ENCODE results near the gene TGM3. TPM values are rescaled to one million over a fixed set of nuclear protein-coding genes. Genes with fewer than 3 reads are reported as not detected.

TGM3 gene
- total and polyA plus RNA-seq, 10 of the 15 experiments (the other 5 are each of a cell fraction or from before 2014, with no cell fraction given): not detected

- no peak for TF ChIP-seq CREM (IDR thresholded peaks at IDR 0.05; ENCODE audit: low read depth)
- TF ChIP-seq SIN3A (IDR thresholded peaks at IDR 0.05; ENCODE audit: low read depth, low read length): no peak
- no peak for TF ChIP-seq HDAC2 (IDR thresholded peaks at IDR 0.05)
- no peak for TF ChIP-seq ZSCAN29 (IDR thresholded peaks at IDR 0.05)
- no peak for TF ChIP-seq NR2C2 (IDR thresholded peaks at IDR 0.05; ENCODE audit: borderline replicate concordance, control insufficient read depth, insufficient read length, low read depth)
Observed at GRCh38 chr20:2246069-2246491, 49.7 kb upstream of the TGM3 start (continued).

- Histone ChIP-seq H3K36me3 (ENCODE audit: control insufficient read depth in 2 of 2, insufficient read depth in 2 of 2, low read length in 1 of 2) (no peaks in the 10 kb centered on the region), H3K9ac (ENCODE audit: control insufficient read depth, insufficient read depth, low read length) (no peak overlapping the region), H4K20me1 (ENCODE audit: control insufficient read depth, insufficient read depth) (no peaks in the 10 kb centered on the region), H3K27ac (ENCODE audit: control insufficient read depth, insufficient read depth) (no peak overlapping the region), H3K27me3 (replicated peaks in 1 of 2; ENCODE audit: control insufficient read depth in 2 of 2, insufficient read depth in 2 of 2, low read length in 1 of 2) (peaks cover 0 to 6% of the 10 kb centered on the region in 2 experiments; a peak in 2 of 4 replicates), H2AFZ (ENCODE audit: control insufficient read depth, low read depth, low read length) (no peak overlapping the region), H3K9me3 (replicated peaks; ENCODE audit: control insufficient read depth, insufficient read depth, low read length) (no peaks in the 10 kb centered on the region), H3K4me3 (no peak overlapping the region), H3K79me2 (ENCODE audit: control insufficient read depth, insufficient read depth, low read length) (no peaks in the 10 kb centered on the region), H3K4me2 (ENCODE audit: control insufficient read depth, insufficient read depth) (no peak overlapping the region), H3K4me1 (ENCODE audit: control insufficient read depth, insufficient read depth, low read length) (no peaks in the 10 kb centered on the region)
- in situ Hi-C loops (cut with MboI) (no loop called here), intact Hi-C loops (cut with micrococcal nuclease; ENCODE audit: unreplicated experiment) (no loop called here)
- RAD21 ChIA-PET (ENCODE audit: unreplicated experiment): interaction anchor here (1.1 kb wide), 1 partner anchor 1294 kb away, joined by 5 read pairs; no protein-coding TSS in a partner anchor
- FAIRE-seq (no peak), ATAC-seq (no peak), DNase-seq (ENCODE audit: low read depth, low spot score) (no peak)
- no peak for TF ChIP-seq CHD4 (IDR thresholded peaks at IDR 0.05)
- TF ChIP-seq NR2C2 (IDR thresholded peaks at IDR 0.05; ENCODE audit: borderline replicate concordance, control insufficient read depth, insufficient read length, low read depth): no peak
- TF ChIP-seq ZNF622 (IDR thresholded peaks at IDR 0.05): no peak
- no peak for TF ChIP-seq CUX1 (IDR thresholded peaks at IDR 0.05; ENCODE audit: insufficient replicate concordance, low read depth, low read length)
- no peak for TF ChIP-seq HDGF (IDR thresholded peaks at IDR 0.05)
- TF ChIP-seq USF1 (IDR thresholded peaks at IDR 0.05; ENCODE audit: borderline replicate concordance, extremely low read length, insufficient read depth, low read depth, low read length): no peak
- no peak for TF ChIP-seq E2F8 (IDR thresholded peaks at IDR 0.05; ENCODE audit: low read depth, partially characterized antibody)
- BruUV-seq (replicated peaks): no TSS peak
- CTCF ChIA-PET: no interaction called here
- SMC1A ChIA-PET (ENCODE audit: uncharacterized antibody, unreplicated experiment): interaction anchor here (0.6 kb wide), 1 partner anchor 13 kb away, joined by 3 read pairs; no protein-coding TSS in a partner anchor
- POLR2A ChIA-PET: interaction anchor here (0.6 kb wide), 1 partner anchor 219 kb away, joined by 3 read pairs; no protein-coding TSS in a partner anchor
- WGBS (ENCODE audit: insufficient coverage, insufficient replicate concordance, low lambda C conversion rate, missing lambda C conversion rate): 22% methylated on average over 5 of the region's 5 CpGs
Observed at GRCh38 chr20:2248837-2249236, 47.0 kb upstream of the TGM3 start.

All from GM12878 (cell line).